Measurements from ENCODE around the gene HIPK2.

Gene HIPK2

DNA sequence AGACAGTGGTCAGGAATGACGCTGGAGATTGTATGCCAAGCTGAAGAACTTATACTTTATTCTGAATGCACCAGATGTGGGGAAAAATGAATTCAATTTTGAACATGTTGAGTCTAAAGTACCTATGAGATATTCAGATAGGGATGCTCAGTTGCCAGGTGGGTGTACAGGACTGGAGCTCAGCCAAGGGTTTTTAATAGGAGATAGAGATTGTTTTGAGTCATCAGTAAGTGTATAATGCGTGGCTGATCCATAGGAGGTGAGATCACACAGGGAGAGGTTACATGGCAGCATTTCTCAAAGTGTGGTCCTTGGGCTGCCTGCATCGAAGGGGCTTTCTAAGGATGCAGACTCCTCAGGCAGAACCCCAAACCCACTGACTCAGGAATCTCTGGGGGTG, 6.8 kb upstream of the HIPK2 start:
- no peaks in the 10 kb centered on the region for H3K27me3 ChIP-seq (ENCODE audit: insufficient read depth, low read length, poor library complexity, severe bottlenecking)
- H3K36me3 ChIP-seq (ENCODE audit: insufficient read depth, low read length): no peaks in the 10 kb centered on the region
- TF ChIP-seq EZH2phosphoT487 (IDR thresholded peaks at IDR 0.05; ENCODE audit: borderline replicate concordance): no peak
- no peak for TF ChIP-seq CTCF (conservative IDR thresholded peaks at IDR 0.05; ENCODE audit: low read length)
- no peaks in the 10 kb centered on the region for H3K79me2 ChIP-seq (ENCODE audit: insufficient read depth, low read length)
- no peaks in the 10 kb centered on the region for H3K9me2 ChIP-seq (replicated peaks; ENCODE audit: low read depth, low read length)
- no peak overlapping the region for H3K4me2 ChIP-seq (ENCODE audit: low read depth, low read length, poor library complexity, severe bottlenecking)
- H4K20me1 ChIP-seq (ENCODE audit: insufficient read depth, low read length, poor library complexity, severe bottlenecking): no peaks in the 10 kb centered on the region
- H2AFZ ChIP-seq (ENCODE audit: low read length): no peak overlapping the region
- H3K9ac ChIP-seq (ENCODE audit: low read depth, low read length, poor library complexity, severe bottlenecking): no peak overlapping the region
- no peaks in the 10 kb centered on the region for H3K9me3 ChIP-seq (ENCODE audit: insufficient read depth, low read depth, low read length)
- H3F3A ChIP-seq (ENCODE audit: low read depth): no peaks in the 10 kb centered on the region
- no peaks in the 10 kb centered on the region for H3K4me1 ChIP-seq (ENCODE audit: insufficient read depth, low read length, poor library complexity, severe bottlenecking)
- no peak overlapping the region for H3K4me3 ChIP-seq (ENCODE audit: low read length, poor library complexity, severe bottlenecking)

DNA sequence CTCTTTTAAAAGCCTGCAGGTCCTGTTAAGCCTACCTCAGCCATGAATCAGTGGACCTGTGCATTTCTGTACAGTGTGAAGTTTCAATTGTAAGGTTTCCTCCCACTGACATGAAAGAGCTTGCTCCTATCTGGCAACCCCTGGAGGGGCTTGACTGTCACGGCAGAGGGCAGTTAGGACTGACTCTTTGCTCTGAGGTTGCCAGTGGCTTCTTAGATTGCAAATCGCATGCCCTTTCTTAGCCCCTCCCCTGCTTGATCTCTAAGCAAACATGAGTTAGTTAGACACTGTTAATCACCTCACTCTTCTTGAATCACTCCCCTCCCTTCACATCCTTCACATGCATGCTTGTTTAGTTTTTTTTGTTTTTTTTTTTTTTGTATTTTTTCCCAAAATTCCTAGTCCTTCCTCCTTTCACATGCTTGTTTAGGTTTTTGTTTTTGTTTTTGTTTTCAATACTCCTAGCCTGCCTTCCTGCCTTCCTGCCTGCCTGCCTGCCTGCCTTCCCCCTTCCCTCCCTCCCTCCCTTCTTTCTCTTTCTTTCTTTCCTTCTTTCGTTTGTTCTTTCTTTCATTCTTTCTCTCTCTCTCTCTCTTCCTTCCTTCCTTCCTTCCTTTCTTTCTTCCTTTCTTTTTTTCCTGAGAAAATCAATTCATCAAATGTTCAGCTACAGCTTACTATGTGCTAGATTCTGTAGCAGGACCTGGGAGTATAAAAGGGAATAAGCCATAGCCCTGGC, 6.0 kb upstream of the HIPK2 start:
- H3F3A ChIP-seq (ENCODE audit: low read depth): no peaks in the 10 kb centered on the region
- no peaks in the 10 kb centered on the region for H3K27me3 ChIP-seq (ENCODE audit: insufficient read depth, low read length, poor library complexity, severe bottlenecking)
- H3K9ac ChIP-seq (ENCODE audit: low read depth, low read length, poor library complexity, severe bottlenecking): no peak overlapping the region
- no peaks in the 10 kb centered on the region for H4K20me1 ChIP-seq (ENCODE audit: insufficient read depth, low read length, poor library complexity, severe bottlenecking)
- H3K36me3 ChIP-seq (ENCODE audit: insufficient read depth, low read length): no peaks in the 10 kb centered on the region
- peaks cover under 1% of the 10 kb centered on the region; the same call in 1 of the 2 replicates for H3K79me2 ChIP-seq (ENCODE audit: insufficient read depth, low read length)
- H3K4me3 ChIP-seq (ENCODE audit: low read length, poor library complexity, severe bottlenecking): no peak overlapping the region
- H2AFZ ChIP-seq (ENCODE audit: low read length): no peak overlapping the region
- no peak overlapping the region for H3K4me2 ChIP-seq (ENCODE audit: low read depth, low read length, poor library complexity, severe bottlenecking)
- H3K4me1 ChIP-seq (ENCODE audit: insufficient read depth, low read length, poor library complexity, severe bottlenecking): peaks cover 6% of the 10 kb centered on the region
- TF ChIP-seq EZH2phosphoT487 (IDR thresholded peaks at IDR 0.05; ENCODE audit: borderline replicate concordance) (no peak), CTCF (conservative IDR thresholded peaks at IDR 0.05; ENCODE audit: low read length) (no peak)
- no peaks in the 10 kb centered on the region for H3K9me3 ChIP-seq (ENCODE audit: insufficient read depth, low read depth, low read length)
- no peaks in the 10 kb centered on the region for H3K9me2 ChIP-seq (replicated peaks; ENCODE audit: low read depth, low read length)

- Histone ChIP-seq H3K4me2 (ENCODE audit: low read depth, low read length, poor library complexity, severe bottlenecking) (no peak overlapping the region), H4K20me1 (ENCODE audit: insufficient read depth, low read length, poor library complexity, severe bottlenecking) (no peaks in the 10 kb centered on the region), H3K9me2 (replicated peaks; ENCODE audit: low read depth, low read length) (no peaks in the 10 kb centered on the region), H3F3A (ENCODE audit: low read depth) (no peaks in the 10 kb centered on the region), H3K9me3 (ENCODE audit: insufficient read depth, low read depth, low read length) (no peaks in the 10 kb centered on the region), H3K36me3 (ENCODE audit: insufficient read depth, low read length) (no peaks in the 10 kb centered on the region), H3K4me1 (ENCODE audit: insufficient read depth, low read length, poor library complexity, severe bottlenecking) (peaks cover 9% of the 10 kb centered on the region), H3K79me2 (ENCODE audit: insufficient read depth, low read length) (peaks cover 5% of the 10 kb centered on the region; the same call in 1 of the 2 replicates), H3K9ac (ENCODE audit: low read depth, low read length, poor library complexity, severe bottlenecking) (no peak overlapping the region), H2AFZ (ENCODE audit: low read length) (no peak overlapping the region), H3K27me3 (ENCODE audit: insufficient read depth, low read length, poor library complexity, severe bottlenecking) (no peaks in the 10 kb centered on the region), H3K4me3 (ENCODE audit: low read length, poor library complexity, severe bottlenecking) (no peak overlapping the region)
- TF ChIP-seq CTCF (conservative IDR thresholded peaks at IDR 0.05; ENCODE audit: low read length) (no peak), EZH2phosphoT487 (IDR thresholded peaks at IDR 0.05; ENCODE audit: borderline replicate concordance) (no peak)
These were observed 5.1 kb upstream of the HIPK2 start for GRCh38 chr7:139782932-139783331.
